SU-DHL-6 (cell line): ENCODE results near the gene CYSTM1.

Experiments used
- H2AFZ ChIP-seq: fragments of 200-600 bp; sonication (generic); 2 replicates; pipeline ENCODE4 v1.6.1; 2014; ENCODE audit warnings: low read depth, mild to moderate bottlenecking, moderate library complexity, mixed read lengths, antibody characterized with exemption, low read length; ENCODE audit not compliant: severe bottlenecking
- H3F3A ChIP-seq: fragments of 200-600 bp; shearing (Covaris generic); 2 replicates; pipeline ENCODE4 v1.6.0; 2016; ENCODE audit warnings: antibody characterized with exemption, mild to moderate bottlenecking; ENCODE audit not compliant: insufficient read depth
- H3K27ac ChIP-seq: fragments of 200-600 bp; sonication (generic); 2 replicates; pipeline ENCODE4 v1.5.1; 2016; ENCODE audit warnings: low read depth, mild to moderate bottlenecking, low read length, moderate library complexity, mixed read lengths
- H3K27me3 ChIP-seq: fragments of 200-600 bp; sonication (generic), shearing (Covaris generic); 2 replicates; pipeline ENCODE4 v1.6.0; 2014; ENCODE audit warnings: mild to moderate bottlenecking, low read length
- H3K36me3 ChIP-seq: fragments of 200-600 bp; sonication (generic); 2 replicates; pipeline ENCODE4 v1.6.1; 2014; ENCODE audit warnings: mild to moderate bottlenecking, low read length, mixed read lengths
- H3K4me2 ChIP-seq: fragments of 300-600, 200-600 bp; shearing (Covaris generic), sonication (generic); 2 replicates; pipeline ENCODE4 v1.6.0; 2014; ENCODE audit warnings: low read length, low read depth, mild to moderate bottlenecking; ENCODE audit not compliant: poor library complexity, severe bottlenecking
- H3K4me3 ChIP-seq: fragments of 200-600 bp; sonication (generic); 2 replicates; pipeline ENCODE4 v1.5.1; 2014; ENCODE audit warnings: antibody characterized with exemption, low read length, mild to moderate bottlenecking, mixed read lengths; ENCODE audit not compliant: insufficient read depth, poor library complexity, severe bottlenecking
- H3K79me2 ChIP-seq: fragments of 200-600 bp; sonication (generic); 2 replicates; pipeline ENCODE4 v1.6.1; 2014; ENCODE audit warnings: mild to moderate bottlenecking, low read length, moderate library complexity; ENCODE audit not compliant: insufficient read depth
- H3K9ac ChIP-seq: fragments of 200-600 bp; sonication (generic); 2 replicates; pipeline ENCODE4 v1.7.0; 2014; ENCODE audit warnings: mild to moderate bottlenecking, low read length
- H3K9me2 ChIP-seq: fragments of 200-600 bp; sonication (generic); replicated peaks from 2 replicates; pipeline ENCODE4 v1.6.1; 2014; ENCODE audit warnings: low read length; ENCODE audit not compliant: insufficient read depth
- H3K9me3 ChIP-seq: fragments of 200-600 bp; sonication (generic); 2 replicates; pipeline ENCODE4 v1.6.1; 2014; ENCODE audit warnings: low read length, mixed read lengths; ENCODE audit not compliant: insufficient read depth
- H4K20me1 ChIP-seq: fragments of 200-600 bp; sonication (generic); 2 replicates; pipeline ENCODE4 v1.6.1; 2014; ENCODE audit warnings: low read depth, mild to moderate bottlenecking, antibody characterized with exemption, low read length, moderate library complexity, mixed read lengths
- EZH2phosphoT487 ChIP-seq: fragments of 200-600 bp; sonication (generic), shearing (Covaris generic); conservative IDR thresholded peaks from 2 replicates; pipeline ENCODE4 v1.6.1; 2018; ENCODE audit warnings: mild to moderate bottlenecking, antibody characterized with exemption, low read length, moderate library complexity, mixed read lengths
- TF ChIP-seq, protein P1 (sequence below): fragments of 200-600 bp; sonication (generic); IDR thresholded peaks from one replicate; pipeline ENCODE4 v1.5.1; 2017; ENCODE audit warnings: antibody characterized with exemption, mild to moderate bottlenecking, low read length, moderate library complexity; ENCODE audit not compliant: insufficient read depth, poor library complexity, severe bottlenecking

CYSTM1 gene

DNA sequence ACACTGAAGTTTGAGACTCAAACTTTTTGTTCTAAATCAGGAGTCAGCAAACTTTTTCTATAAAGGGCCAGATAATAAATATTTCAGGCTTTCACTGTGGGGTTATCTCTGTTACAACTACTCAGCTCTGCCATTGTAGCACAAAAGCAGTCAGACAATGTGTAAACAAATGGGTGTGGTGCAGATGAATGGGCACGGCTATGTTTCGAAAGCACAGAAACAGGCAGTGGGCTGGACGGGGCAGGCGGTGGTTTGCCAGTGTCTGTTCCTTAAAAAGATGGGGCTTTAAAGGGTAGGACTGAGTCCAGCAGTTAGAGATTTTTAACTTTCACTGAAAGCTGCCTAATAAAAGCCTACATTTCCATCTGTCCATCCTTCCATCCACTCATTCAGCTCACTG, 79.0 kb downstream of the CYSTM1 start:
- Histone ChIP-seq H4K20me1 (no peaks in the 10 kb centered on the region), H3K79me2 (no peaks in the 10 kb centered on the region), H3K27ac (no peak overlapping the region), H3K9ac (no peak overlapping the region), H3K9me2 (no peaks in the 10 kb centered on the region), H3K27me3 (no peaks in the 10 kb centered on the region), H3K4me2 (no peak overlapping the region), H3F3A (no peaks in the 10 kb centered on the region), H3K36me3 (no peaks in the 10 kb centered on the region), H3K4me3 (no peak overlapping the region), H2AFZ (no peak overlapping the region), H3K9me3 (no peaks in the 10 kb centered on the region)
- TF ChIP-seq EZH2phosphoT487: no peak
- TF ChIP-seq, protein P1, sequence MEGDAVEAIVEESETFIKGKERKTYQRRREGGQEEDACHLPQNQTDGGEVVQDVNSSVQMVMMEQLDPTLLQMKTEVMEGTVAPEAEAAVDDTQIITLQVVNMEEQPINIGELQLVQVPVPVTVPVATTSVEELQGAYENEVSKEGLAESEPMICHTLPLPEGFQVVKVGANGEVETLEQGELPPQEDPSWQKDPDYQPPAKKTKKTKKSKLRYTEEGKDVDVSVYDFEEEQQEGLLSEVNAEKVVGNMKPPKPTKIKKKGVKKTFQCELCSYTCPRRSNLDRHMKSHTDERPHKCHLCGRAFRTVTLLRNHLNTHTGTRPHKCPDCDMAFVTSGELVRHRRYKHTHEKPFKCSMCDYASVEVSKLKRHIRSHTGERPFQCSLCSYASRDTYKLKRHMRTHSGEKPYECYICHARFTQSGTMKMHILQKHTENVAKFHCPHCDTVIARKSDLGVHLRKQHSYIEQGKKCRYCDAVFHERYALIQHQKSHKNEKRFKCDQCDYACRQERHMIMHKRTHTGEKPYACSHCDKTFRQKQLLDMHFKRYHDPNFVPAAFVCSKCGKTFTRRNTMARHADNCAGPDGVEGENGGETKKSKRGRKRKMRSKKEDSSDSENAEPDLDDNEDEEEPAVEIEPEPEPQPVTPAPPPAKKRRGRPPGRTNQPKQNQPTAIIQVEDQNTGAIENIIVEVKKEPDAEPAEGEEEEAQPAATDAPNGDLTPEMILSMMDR: no peak

DNA sequence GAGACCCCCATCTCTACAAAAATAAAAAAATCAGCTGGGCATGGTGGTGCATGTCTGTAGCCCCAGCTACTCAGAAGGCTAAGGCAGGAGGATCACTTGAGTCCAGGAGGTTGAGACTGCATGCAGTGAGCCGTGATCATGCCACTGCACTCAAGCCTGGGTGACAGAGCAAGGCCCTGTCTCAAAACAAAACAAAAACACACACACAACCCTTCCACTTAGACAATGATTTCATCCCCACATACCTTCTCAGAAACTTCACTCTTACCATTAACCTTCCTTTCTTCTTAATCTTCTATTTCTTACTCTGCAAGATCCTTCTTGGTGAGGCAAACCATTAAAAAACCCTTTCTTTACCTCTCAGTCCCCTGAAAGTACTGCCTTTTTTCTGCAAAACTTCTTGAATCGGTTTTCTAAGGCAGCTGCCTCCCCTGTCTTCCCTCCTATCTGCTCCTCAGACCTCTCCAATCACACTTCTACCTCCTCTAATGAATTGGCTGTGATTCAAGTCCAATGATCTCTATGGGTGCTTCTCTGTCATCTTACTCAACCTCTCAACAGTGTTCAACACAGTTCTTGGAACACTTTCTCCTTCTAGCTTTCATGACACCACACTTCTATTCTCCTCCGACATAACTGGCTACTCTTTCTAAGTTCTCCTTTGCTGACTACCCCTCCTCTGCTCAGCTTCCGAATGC, 80.6 kb downstream of the CYSTM1 start:
- no peak for TF ChIP-seq EZH2phosphoT487
- TF ChIP-seq, protein P1: no peak
- no peak overlapping the region for H3K4me2 ChIP-seq
- no peak overlapping the region for H2AFZ ChIP-seq
- no peak overlapping the region for H3K9ac ChIP-seq
- H3K9me3 ChIP-seq: no peaks in the 10 kb centered on the region
- H3F3A ChIP-seq: no peaks in the 10 kb centered on the region
- no peaks in the 10 kb centered on the region for H4K20me1 ChIP-seq
- no peaks in the 10 kb centered on the region for H3K9me2 ChIP-seq
- H3K4me3 ChIP-seq: no peak overlapping the region
- no peaks in the 10 kb centered on the region for H3K27me3 ChIP-seq
- no peak overlapping the region for H3K27ac ChIP-seq
- 0 out of 2 replicates have a peak, but pooled peaks cover 4% of the 10 kb centered on the region for H3K36me3 ChIP-seq
- no peaks in the 10 kb centered on the region for H3K79me2 ChIP-seq

DNA sequence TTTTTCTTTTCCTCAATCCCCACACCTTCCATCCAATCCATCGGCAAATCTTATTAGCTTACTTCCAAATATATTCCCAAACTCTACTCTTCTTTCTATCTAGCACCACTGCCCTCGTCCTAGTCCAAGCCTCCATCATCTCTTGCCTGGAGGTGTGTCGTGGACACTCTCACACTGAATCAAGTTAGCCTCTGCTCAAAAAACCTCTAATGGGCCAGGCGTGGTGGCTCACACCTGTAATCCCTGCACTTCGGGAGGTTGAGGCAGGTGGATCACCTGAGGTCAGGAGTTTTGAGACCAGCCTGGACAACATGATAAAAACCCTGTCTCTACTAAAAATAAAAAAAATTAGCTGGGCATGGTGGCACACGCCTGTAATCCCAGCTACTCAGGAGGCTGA, 81.7 kb downstream of the CYSTM1 start:
- no peak overlapping the region for H3K4me3 ChIP-seq
- no peak overlapping the region for H3K27ac ChIP-seq
- no peak overlapping the region for H3K9ac ChIP-seq
- TF ChIP-seq, protein P1: no peak
- TF ChIP-seq EZH2phosphoT487: no peak
- H3K36me3 ChIP-seq: 0 out of 2 replicates have a peak, but pooled peaks cover 4% of the 10 kb centered on the region
- H3K4me2 ChIP-seq: no peak overlapping the region
- no peaks in the 10 kb centered on the region for H4K20me1 ChIP-seq
- no peaks in the 10 kb centered on the region for H3K9me2 ChIP-seq
- no peaks in the 10 kb centered on the region for H3K79me2 ChIP-seq
- H3K9me3 ChIP-seq: no peaks in the 10 kb centered on the region
- H3F3A ChIP-seq: no peaks in the 10 kb centered on the region
- H3K27me3 ChIP-seq: no peaks in the 10 kb centered on the region
- no peak overlapping the region for H2AFZ ChIP-seq
